Measurements from ENCODE around the gene CECR2.

- no peak for TF ChIP-seq CTCF (conservative IDR thresholded peaks at IDR 0.05; ENCODE audit: low read depth, low read length)
- TF ChIP-seq EZH2 (IDR thresholded peaks at IDR 0.05; ENCODE audit: borderline replicate concordance, low read depth, low read length, poor library complexity, severe bottlenecking), result no peak
Observed at GRCh38 chr22:17430412-17430811, 61.2 kb downstream of the CECR2 start.

All from A673 (cell line).